Measurements from ENCODE around the gene TMEM81.

DNA sequence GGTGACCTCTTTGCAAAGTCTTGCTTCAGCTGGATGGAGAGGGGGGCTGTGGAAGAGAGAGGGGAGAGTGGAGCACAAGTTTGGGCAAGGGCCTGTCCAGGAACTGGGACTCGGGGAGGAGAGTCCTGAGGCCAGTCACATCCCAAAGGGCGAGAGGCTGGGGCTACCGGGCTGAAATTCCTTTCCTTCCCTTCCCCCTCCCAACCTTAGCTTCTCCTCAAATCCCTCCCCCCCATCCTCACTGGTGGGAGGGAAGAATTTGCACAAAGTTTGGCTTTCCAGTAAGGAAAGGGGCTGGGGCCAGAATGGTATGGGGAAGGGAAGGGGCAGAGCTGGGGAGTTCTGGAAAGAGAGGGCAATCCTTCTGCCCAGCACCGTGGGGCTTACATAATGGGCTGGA lies 40.4 kb downstream of the TMEM81 start:
- TF ChIP-seq POLR2AphosphoS5 (IDR thresholded peaks at IDR 0.05) (no peak), CTCF (IDR thresholded peaks at IDR 0.05) (no peak)

Data from gastroesophageal sphincter (tissue), 3 donors.